Heart left ventricle (tissue), 13 donors: ENCODE measurements around the gene SDHB.

Source experiments
- POLR2A ChIP-seq, 2 donors: fragments of 450-650 bp; IDR thresholded peaks; one replicate each; pipeline ENCODE4 v1.6.1; 2017; ENCODE audit warnings: antibody characterized with exemption in 2 of 2, mild to moderate bottlenecking in 2 of 2, moderate library complexity in 2 of 2
- TF ChIP-seq, protein P1 (sequence below), 12 donors: fragments of 200-600 bp; sonication (generic) in 4 of 12; IDR thresholded peaks; one replicate each; pipeline versions ENCODE4 v1.5.0 to v1.8.0; 2018 to 2022; ENCODE audit warnings: antibody characterized with exemption in 12 of 12, mild to moderate bottlenecking in 5 of 12
- donor health status: ischemic (EF 13 %, LVEDD 7.1; RV severe dilation, severe dysfunction).
- donor health status: DM: no; HTN: yes; CAD: no.
- donor health status: DM: no; HTN: no; CAD: no.
- donor health status: ischemic (EF 25% LVEDD 6.9; RV normal size, moderate dysfunction).
- donor health status: ischemic (EF 25% LVEDD 5.7; RV mildly dilated, moderate dysfunction).
- donor health status: ischemic (EF 35%, LVEDD 5.7; RV mildly dilated, moderate dysfunction).
- donor health status: nonischemic (EF 11% LVEDD 7.7; RV severe dilation, severe dysfunction).
- donor health status: DM: yes; HTN: yes; CAD: no.
- donor health status: PGD.
- donor health status: ischemic (EF 29% LVEDD 5.4; RV normal size, mild dysfunction).
- donor health status: nonischemic (EF 23%, LVEDD 6.1; RV moderate dilation, normal function).

DNA sequence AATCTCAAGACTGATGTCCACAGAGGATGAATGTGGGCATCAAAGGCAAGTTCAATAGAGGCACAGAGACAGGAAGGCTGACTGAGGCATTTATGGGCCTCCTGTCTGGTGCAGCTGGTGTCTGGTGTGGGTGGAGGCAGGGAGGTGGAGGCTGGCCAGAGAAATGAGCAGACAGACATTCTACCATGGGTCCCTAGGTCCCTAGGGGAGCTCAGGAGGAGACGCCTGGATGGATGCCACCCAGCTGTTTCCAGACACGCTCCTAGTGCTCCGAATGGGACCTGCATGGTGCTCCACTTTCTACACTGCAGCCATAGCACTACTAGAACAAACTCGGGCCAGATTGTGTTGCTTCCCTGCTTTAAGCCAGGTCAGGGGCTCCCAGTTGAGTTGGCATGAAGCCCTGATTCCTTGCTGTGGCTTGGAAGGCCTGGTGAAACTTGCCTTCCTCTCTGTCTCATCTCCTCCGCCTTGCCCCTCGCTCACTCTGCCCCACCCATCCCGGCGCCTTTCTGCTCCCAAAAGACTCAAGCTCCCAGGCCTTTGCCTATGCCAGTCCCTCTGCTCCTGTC, 40.1 kb upstream of the SDHB start:
- TF ChIP-seq, protein P1, sequence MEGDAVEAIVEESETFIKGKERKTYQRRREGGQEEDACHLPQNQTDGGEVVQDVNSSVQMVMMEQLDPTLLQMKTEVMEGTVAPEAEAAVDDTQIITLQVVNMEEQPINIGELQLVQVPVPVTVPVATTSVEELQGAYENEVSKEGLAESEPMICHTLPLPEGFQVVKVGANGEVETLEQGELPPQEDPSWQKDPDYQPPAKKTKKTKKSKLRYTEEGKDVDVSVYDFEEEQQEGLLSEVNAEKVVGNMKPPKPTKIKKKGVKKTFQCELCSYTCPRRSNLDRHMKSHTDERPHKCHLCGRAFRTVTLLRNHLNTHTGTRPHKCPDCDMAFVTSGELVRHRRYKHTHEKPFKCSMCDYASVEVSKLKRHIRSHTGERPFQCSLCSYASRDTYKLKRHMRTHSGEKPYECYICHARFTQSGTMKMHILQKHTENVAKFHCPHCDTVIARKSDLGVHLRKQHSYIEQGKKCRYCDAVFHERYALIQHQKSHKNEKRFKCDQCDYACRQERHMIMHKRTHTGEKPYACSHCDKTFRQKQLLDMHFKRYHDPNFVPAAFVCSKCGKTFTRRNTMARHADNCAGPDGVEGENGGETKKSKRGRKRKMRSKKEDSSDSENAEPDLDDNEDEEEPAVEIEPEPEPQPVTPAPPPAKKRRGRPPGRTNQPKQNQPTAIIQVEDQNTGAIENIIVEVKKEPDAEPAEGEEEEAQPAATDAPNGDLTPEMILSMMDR (IDR thresholded peaks at IDR 0.05) = no peak
- TF ChIP-seq POLR2A (IDR thresholded peaks at IDR 0.05) = no peak
